IPS-18c (cell line): ENCODE data around the gene IER3.
"Not testable (repeated sequence)": the region's sequence is repeated elsewhere in the genome, so short reads cannot be mapped to it uniquely, and the experiment has no call there.

Source experiments
- H3K4me3 ChIP-seq: 2 replicates; pipeline ENCODE4 v1.7.0; 2013; ENCODE audit warnings: low read depth, mild to moderate bottlenecking, low read length, moderate library complexity; ENCODE audit not compliant: insufficient read depth
- H3K9me3 ChIP-seq: one replicate; pipeline ENCODE4 v1.6.1; 2013; ENCODE audit warnings: mild to moderate bottlenecking, low read length, moderate library complexity; ENCODE audit not compliant: control insufficient read depth, insufficient read depth

The IER3 gene

DNA sequence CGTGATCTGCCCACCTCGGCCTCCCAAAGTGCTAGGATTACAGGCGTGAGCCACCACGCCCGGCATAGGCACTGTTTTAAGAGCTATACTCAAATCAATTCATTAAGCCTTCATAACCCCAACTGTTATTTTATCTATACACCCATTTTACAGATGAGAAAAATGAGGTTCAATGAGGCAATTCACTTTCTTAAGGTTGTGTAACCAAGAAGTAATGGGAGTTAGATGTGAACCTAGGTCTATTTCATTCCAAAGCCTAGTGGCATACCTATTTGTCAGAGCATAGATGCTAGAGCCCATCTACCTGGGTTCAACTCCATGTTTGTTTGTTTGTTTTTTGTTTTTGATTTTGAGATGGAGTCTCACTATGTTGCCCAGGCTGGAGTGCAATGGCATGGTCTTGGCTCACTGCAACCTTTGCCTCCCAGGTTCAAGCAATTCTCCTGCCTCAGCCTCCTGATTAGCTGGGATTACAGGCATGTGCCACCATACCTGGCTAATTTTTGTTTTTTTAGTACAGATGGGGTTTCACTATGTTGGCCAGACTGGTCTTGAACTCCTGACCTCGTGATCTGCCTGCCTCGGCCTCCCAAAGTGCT, 12.2 kb upstream of the IER3 start:
- H3K4me3 ChIP-seq, H3K9me3 ChIP-seq: not testable (repeated sequence)

DNA sequence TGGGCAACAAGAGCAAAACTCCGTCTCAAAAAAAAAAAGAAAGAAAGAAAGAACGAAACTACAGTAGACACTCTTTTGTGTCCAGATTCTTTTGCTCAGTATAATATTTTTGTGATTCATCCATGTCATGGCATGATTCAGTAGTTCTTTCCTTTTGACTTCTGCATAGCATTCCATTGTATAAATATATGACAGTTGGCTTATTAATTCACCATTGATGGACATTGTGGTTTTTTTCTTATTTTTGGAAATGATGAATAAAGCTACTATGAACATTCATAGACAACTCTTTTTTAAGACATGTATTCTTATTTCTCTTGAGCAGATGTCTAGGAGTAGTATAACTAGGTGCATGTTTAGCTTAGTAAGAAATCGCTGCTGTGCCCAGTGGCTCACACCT, 10.3 kb upstream of the IER3 start:
- H3K4me3 ChIP-seq: no peak overlapping the region
- no peaks in the 10 kb centered on the region for H3K9me3 ChIP-seq

- H3K9me3 ChIP-seq: no peaks in the 10 kb centered on the region
- H3K4me3 ChIP-seq: no peak overlapping the region
Measured at GRCh38 chr6:30752157-30752927, 8.0 kb upstream of the IER3 start.

GRCh38 chr6:30750379-30750668, 6.0 kb upstream of the IER3 start:
- no peak overlapping the region for H3K4me3 ChIP-seq

GRCh38 chr6:30749554-30750378, 5.4 kb upstream of the IER3 start:
- Histone ChIP-seq H3K4me3 (no peak overlapping the region), H3K9me3 (no peaks in the 10 kb centered on the region)

More at GRCh38 chr6:30750379-30750668, 6.0 kb upstream of the IER3 start:
- no peaks in the 10 kb centered on the region for H3K9me3 ChIP-seq

DNA sequence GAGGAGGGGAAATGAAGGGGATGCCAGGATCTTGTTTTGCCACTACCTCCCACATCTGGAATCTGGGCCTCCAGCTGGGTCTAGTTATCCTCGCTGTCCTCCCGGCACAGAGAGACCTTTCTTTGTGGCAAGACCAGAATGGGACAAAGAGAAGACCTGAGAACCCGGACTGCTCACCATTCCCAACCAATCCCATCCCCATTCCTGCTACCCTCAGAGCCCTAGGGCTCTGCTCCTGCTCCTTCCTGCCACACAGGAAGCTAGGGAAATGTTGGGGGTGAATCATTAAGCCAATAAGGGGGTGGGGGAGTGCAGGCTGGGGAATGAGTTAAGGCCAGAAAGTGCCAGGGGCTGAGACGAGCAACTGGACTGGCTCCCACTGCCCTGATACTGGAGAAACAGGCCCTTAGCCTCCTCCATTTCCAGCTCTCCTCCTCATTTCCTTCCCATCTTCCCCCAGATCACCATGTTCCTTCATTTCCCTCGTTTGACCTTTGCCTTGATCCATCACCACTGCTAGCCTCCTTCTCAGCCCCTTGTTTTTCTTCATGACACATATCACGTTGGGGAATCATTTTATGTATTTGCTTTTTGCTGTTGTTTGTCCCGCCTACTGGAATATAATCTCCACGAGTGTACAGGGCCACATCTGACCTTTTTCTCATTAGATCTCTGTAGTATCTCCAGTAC, 4.6 kb upstream of the IER3 start:
- Histone ChIP-seq H3K9me3 (no peaks in the 10 kb centered on the region), H3K4me3 (no peak overlapping the region)

GRCh38 chr6:30747902-30748769, 3.8 kb upstream of the IER3 start:
- H3K9me3 ChIP-seq: no peaks in the 10 kb centered on the region
- H3K4me3 ChIP-seq: no peak overlapping the region

- H3K4me3 ChIP-seq: no peak overlapping the region
- no peaks in the 10 kb centered on the region for H3K9me3 ChIP-seq
Measured at GRCh38 chr6:30747300-30747687, 2.9 kb upstream of the IER3 start.

- Histone ChIP-seq H3K9me3 (peaks cover 2% of the 10 kb centered on the region), H3K4me3 (peak overlapping the region; percentile 86)
Measured at GRCh38 chr6:30743099-30744053, 971 bp downstream of the IER3 start.

DNA sequence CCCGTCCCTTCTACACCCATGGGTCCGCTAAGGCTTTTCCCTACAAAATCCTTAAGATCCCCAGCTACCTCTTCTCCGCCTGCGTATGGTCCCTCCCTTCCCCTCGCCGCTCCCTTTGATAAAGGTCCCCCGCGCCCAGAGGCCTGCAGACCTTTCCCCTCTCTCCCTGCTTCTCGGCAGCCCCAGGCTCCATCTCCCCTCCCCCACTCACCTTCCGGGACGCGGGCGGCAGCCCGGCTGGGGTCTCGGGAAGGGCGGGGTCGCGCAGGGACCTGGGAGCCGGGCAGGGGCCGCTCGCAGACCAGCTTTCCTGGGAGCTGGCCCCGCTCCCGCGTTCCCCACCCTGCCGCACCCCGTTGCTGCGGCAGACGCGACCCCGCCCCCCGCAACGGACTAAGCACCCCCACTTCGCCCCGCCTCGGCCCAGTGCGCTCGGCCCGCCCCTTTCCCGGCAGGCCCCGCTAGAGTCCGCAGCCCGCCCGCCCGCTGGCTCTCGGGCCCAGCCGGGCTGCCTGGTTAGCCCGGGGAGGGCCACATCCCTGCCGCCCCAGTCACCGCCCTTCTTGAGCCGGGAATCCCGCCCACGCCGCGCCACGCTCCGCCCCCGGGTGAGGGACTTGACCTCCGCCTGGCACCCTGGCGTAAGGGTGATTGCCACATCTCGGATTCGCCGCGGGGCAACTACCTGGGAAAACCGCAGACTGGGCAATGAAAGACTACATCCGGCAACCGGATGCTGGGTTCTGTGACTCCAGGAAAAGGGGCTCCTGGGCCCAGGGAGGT, 1.8 kb downstream of the IER3 start, which contains the start of gene FLOT1:
Gene FLOT1, minus strand, starts transcription at position 372 of the 783 bp plus-strand sequence. CDS start 498 bp downstream, outside the sequence.
- peaks cover 2% of the 10 kb centered on the region for H3K9me3 ChIP-seq
- H3K4me3 ChIP-seq: peak within 1 kb of the TSS; percentile 86

GRCh38 chr6:30741789-30742315, 2.5 kb downstream of the IER3 start:
- Histone ChIP-seq H3K9me3 (peaks cover 2% of the 10 kb centered on the region), H3K4me3 (peak overlapping the region; percentile 86)

- Histone ChIP-seq H3K9me3 (peaks cover 2% of the 10 kb centered on the region), H3K4me3 (peak overlapping the region; percentile 86)
Measured at GRCh38 chr6:30741063-30741779, 3.1 kb downstream of the IER3 start.

DNA sequence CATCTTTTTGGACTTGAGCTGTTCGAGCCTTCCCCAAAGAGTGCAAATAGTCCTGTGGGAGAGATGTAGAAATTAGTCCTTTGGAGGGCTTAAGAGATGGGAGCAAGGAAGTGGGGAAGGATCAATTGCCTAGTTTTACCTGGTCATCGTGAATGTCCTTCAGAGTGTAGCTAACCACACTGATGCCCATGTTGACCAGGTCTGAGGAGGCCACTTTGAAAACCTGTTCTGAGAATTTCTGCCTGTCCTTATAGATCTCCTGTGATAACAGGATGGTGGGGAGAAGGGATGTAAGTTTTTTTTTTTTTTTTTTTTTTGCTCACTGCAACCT, 3.8 kb downstream of the IER3 start:
- H3K9me3 ChIP-seq: peaks cover 2% of the 10 kb centered on the region

DNA sequence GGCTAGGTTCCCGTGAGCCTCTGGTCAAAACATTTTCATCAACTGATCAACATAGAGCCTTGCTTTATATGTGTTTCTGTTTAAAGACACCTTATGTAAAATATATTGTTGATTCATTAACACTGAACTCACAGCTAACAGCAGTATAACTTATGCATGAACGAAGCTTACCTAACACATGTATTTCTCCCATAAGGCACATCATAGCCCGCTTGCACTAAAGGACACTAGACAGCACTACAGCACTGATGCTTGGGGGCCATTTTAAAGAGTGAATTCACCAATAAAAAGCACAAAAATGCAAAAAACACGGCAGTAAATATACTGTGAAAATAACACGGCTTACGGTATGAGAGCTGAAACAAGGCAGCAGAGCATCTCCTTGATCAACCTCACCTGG, 5.8 kb downstream of the IER3 start:
- Histone ChIP-seq H3K9me3 (peaks cover 5% of the 10 kb centered on the region), H3K4me3 (no peak overlapping the region)

More for the DNA sequence above, 3.8 kb downstream of the IER3 start:
- H3K4me3 ChIP-seq: no peak overlapping the region
